Astrocyte (in vitro differentiated cells and primary cell): ENCODE results near the gene COG5. TPM values are rescaled to one million over a fixed set of nuclear protein-coding genes. Genes with fewer than 3 reads are reported as not detected.

Experiments
- DNase-seq: peaks from one replicate; pipeline ENCODE4 v3.0.0-alpha.2; 2010; ENCODE audit warnings: low read depth
- FAIRE-seq: peaks from 2 replicates; lab custom pipeline; 2011; peaks lifted over from hg19 to GRCh38; lab: Jason Lieb, UNC
- H2AFZ ChIP-seq: 2 replicates; pipeline ENCODE4 v1.6.0; 2012; ENCODE audit warnings: low read depth, low read length, inconsistent platforms
- H3K27ac ChIP-seq: 2 replicates; pipeline ENCODE4 v1.5.1; 2011; ENCODE audit warnings: low read depth, low read length, inconsistent platforms
- H3K27me3 ChIP-seq: 2 replicates; pipeline ENCODE4 v1.6.0; 2011; ENCODE audit warnings: low read length, inconsistent platforms; ENCODE audit not compliant: insufficient read depth
- H3K36me3 ChIP-seq: 2 replicates; pipeline ENCODE4 v1.5.1; 2011; ENCODE audit warnings: low read length, inconsistent platforms; ENCODE audit not compliant: insufficient read depth
- H3K4me1 ChIP-seq: 2 replicates; pipeline ENCODE4 v1.5.1; 2011; ENCODE audit warnings: low read length, inconsistent platforms; ENCODE audit not compliant: insufficient read depth
- H3K4me2 ChIP-seq: 2 replicates; pipeline ENCODE4 v1.6.0; 2012; ENCODE audit warnings: low read length, inconsistent platforms
- H3K4me3 ChIP-seq: 2 replicates; pipeline ENCODE4 v1.5.1; 2011; ENCODE audit warnings: low read depth, mild to moderate bottlenecking, low read length, inconsistent platforms; ENCODE audit not compliant: insufficient read depth
- H3K79me2 ChIP-seq: 2 replicates; pipeline ENCODE4 v1.6.0; 2012; ENCODE audit warnings: mild to moderate bottlenecking, low read length, inconsistent platforms; ENCODE audit not compliant: insufficient read depth
- H3K9ac ChIP-seq: 2 replicates; pipeline ENCODE4 v1.6.0; 2012; ENCODE audit warnings: mild to moderate bottlenecking, low read length, inconsistent platforms
- H3K9me3 ChIP-seq: 2 replicates; pipeline ENCODE4 v1.5.1; 2012; ENCODE audit warnings: low read depth, mild to moderate bottlenecking, low read length, inconsistent platforms; ENCODE audit not compliant: insufficient read depth
- H4K20me1 ChIP-seq: 2 replicates; pipeline ENCODE4 v1.6.0; 2012; ENCODE audit warnings: low read length, inconsistent platforms; ENCODE audit not compliant: insufficient read depth
- H3K27ac Mint-ChIP-seq: one replicate; pipeline ENCODE4 v1.8.0; 2021; ENCODE audit warnings: mild to moderate bottlenecking, mixed read lengths; ENCODE audit not compliant: unreplicated experiment
- H3K27me3 Mint-ChIP-seq: one replicate; pipeline ENCODE4 v1.8.0; 2021; ENCODE audit warnings: low read depth, mixed read lengths; ENCODE audit not compliant: unreplicated experiment
- H3K36me3 Mint-ChIP-seq: one replicate; pipeline ENCODE4 v1.8.0; 2021; ENCODE audit warnings: low read depth, mixed read lengths; ENCODE audit not compliant: unreplicated experiment
- H3K4me1 Mint-ChIP-seq: one replicate; pipeline ENCODE4 v1.8.0; 2021; ENCODE audit warnings: low read depth, mixed read lengths; ENCODE audit not compliant: unreplicated experiment
- H3K4me3 Mint-ChIP-seq: one replicate; pipeline ENCODE4 v1.8.0; 2021; ENCODE audit warnings: mild to moderate bottlenecking, moderate library complexity, mixed read lengths; ENCODE audit not compliant: unreplicated experiment
- H3K9me3 Mint-ChIP-seq: one replicate; pipeline ENCODE4 v1.8.0; 2021; ENCODE audit warnings: mild to moderate bottlenecking, mixed read lengths; ENCODE audit not compliant: unreplicated experiment
- CTCF ChIP-seq: IDR thresholded peaks from 2 replicates; pipeline ENCODE4 v1.5.1; 2011; ENCODE audit warnings: low read depth, mild to moderate bottlenecking, inconsistent platforms, low read length, moderate library complexity; ENCODE audit not compliant: insufficient read depth
- EZH2 ChIP-seq: IDR thresholded peaks from 2 replicates; pipeline ENCODE4 v1.6.1; 2012; ENCODE audit warnings: mild to moderate bottlenecking, low read length, inconsistent platforms; ENCODE audit not compliant: insufficient read depth
- total RNA-seq: library from RNA; stranded (reverse); gene quantifications from 2 replicates; pipeline ENCODE4 v1.2.1, GENCODE V29; 2021

COG5 gene
- total RNA-seq, 1 donor from 2014 or later, result 57.1 TPM

GRCh38 chr7:107591421-107591820, 27.7 kb upstream of the COG5 start:
- Histone ChIP-seq H3K4me1 (peaks cover 17% of the 10 kb centered on the region), H3K9me3 (no peaks in the 10 kb centered on the region), H3K4me3 (no peak overlapping the region), H3K9ac (no peak overlapping the region), H3K27me3 (no peaks in the 10 kb centered on the region), H3K4me2 (no peak overlapping the region), H3K79me2 (peaks cover 11% of the 10 kb centered on the region), H3K27ac (no peak overlapping the region), H2AFZ (no peak overlapping the region), H3K36me3 (no peaks in the 10 kb centered on the region), H4K20me1 (no peaks in the 10 kb centered on the region)
- H3K4me3 Mint-ChIP-seq, result no peak overlapping the region
- no peak for TF ChIP-seq CTCF
- no peak for TF ChIP-seq EZH2
- H3K27ac Mint-ChIP-seq, result no peak overlapping the region
- H3K9me3 Mint-ChIP-seq, result no peaks in the 10 kb centered on the region
- peaks cover 15% of the 10 kb centered on the region for H3K4me1 Mint-ChIP-seq
- FAIRE-seq (no peak), DNase-seq (no peak)
- H3K27me3 Mint-ChIP-seq, result no peaks in the 10 kb centered on the region
- peaks cover 17% of the 10 kb centered on the region for H3K36me3 Mint-ChIP-seq

GRCh38 chr7:107588529-107589130, 24.9 kb upstream of the COG5 start:
- Mint-ChIP-seq H3K27ac (no peak overlapping the region), H3K27me3 (no peaks in the 10 kb centered on the region), H3K4me3 (no peak overlapping the region), H3K36me3 (peaks cover 20% of the 10 kb centered on the region), H3K4me1 (peaks cover 4% of the 10 kb centered on the region), H3K9me3 (no peaks in the 10 kb centered on the region)
- H3K27ac ChIP-seq, result no peak overlapping the region
- H3K4me2 ChIP-seq, result no peak overlapping the region
- no peaks in the 10 kb centered on the region for H3K9me3 ChIP-seq
- H3K4me1 ChIP-seq, result no peaks in the 10 kb centered on the region
- no peak overlapping the region for H3K9ac ChIP-seq
- no peak for TF ChIP-seq EZH2
- TF ChIP-seq CTCF, result no peak
- H2AFZ ChIP-seq, result no peak overlapping the region
- DNase-seq (no peak), FAIRE-seq (no peak)
- H3K4me3 ChIP-seq, result no peak overlapping the region
- H3K79me2 ChIP-seq, result peaks cover 21% of the 10 kb centered on the region
- H3K36me3 ChIP-seq, result peaks cover 8% of the 10 kb centered on the region
- peaks cover 3% of the 10 kb centered on the region for H4K20me1 ChIP-seq
- no peaks in the 10 kb centered on the region for H3K27me3 ChIP-seq

- no peak overlapping the region for H3K27ac Mint-ChIP-seq
- peaks cover 7% of the 10 kb centered on the region for H3K4me1 ChIP-seq
- DNase-seq, result no peak
- peaks cover 7% of the 10 kb centered on the region for H3K4me1 Mint-ChIP-seq
- H3K4me3 Mint-ChIP-seq, result no peak overlapping the region
- peaks cover 58% of the 10 kb centered on the region for H3K79me2 ChIP-seq
- H3K27ac ChIP-seq, result no peak overlapping the region
- no peaks in the 10 kb centered on the region for H3K27me3 ChIP-seq
- H4K20me1 ChIP-seq, result peaks cover 3% of the 10 kb centered on the region
- no peak overlapping the region for H3K4me3 ChIP-seq
- no peak overlapping the region for H2AFZ ChIP-seq
- H3K27me3 Mint-ChIP-seq, result no peaks in the 10 kb centered on the region
- no peaks in the 10 kb centered on the region for H3K9me3 ChIP-seq
- peaks cover 8% of the 10 kb centered on the region for H3K36me3 ChIP-seq
- no peak overlapping the region for H3K4me2 ChIP-seq
- TF ChIP-seq EZH2 (no peak), CTCF (no peak)
- no peak overlapping the region for H3K9ac ChIP-seq
- H3K9me3 Mint-ChIP-seq, result no peaks in the 10 kb centered on the region
- no peak for FAIRE-seq
- H3K36me3 Mint-ChIP-seq, result peaks cover 15% of the 10 kb centered on the region
Measured at GRCh38 chr7:107584716-107585115, 21.0 kb upstream of the COG5 start.
